GM19193 (cell line): ENCODE measurements around the gene TEDC2.

Source experiments
- POLR2A ChIP-seq: IDR thresholded peaks from 4 replicates; pipeline ENCODE4 v1.6.1; 2011; ENCODE audit not compliant: insufficient read depth, insufficient read length; ENCODE audit errors: extremely low read depth

Gene TEDC2, protein sequence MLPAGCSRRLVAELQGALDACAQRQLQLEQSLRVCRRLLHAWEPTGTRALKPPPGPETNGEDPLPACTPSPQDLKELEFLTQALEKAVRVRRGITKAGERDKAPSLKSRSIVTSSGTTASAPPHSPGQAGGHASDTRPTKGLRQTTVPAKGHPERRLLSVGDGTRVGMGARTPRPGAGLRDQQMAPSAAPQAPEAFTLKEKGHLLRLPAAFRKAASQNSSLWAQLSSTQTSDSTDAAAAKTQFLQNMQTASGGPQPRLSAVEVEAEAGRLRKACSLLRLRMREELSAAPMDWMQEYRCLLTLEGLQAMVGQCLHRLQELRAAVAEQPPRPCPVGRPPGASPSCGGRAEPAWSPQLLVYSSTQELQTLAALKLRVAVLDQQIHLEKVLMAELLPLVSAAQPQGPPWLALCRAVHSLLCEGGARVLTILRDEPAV

GRCh38 chr16:2459647-2460390 lies at the start of gene TEDC2:
TSS of gene TEDC2 (plus strand) at chr16:2460109. CDS start at chr16:2460145, 36 bp downstream.
- TF ChIP-seq POLR2A: peak; percentile 52

GRCh38 chr16:2415085-2415484 lies 44.8 kb upstream of the TEDC2 start:
- TF ChIP-seq POLR2A: no peak

- no peak for TF ChIP-seq POLR2A
Observed at GRCh38 chr16:2420035-2420434, 39.9 kb upstream of the TEDC2 start.

- no peak for TF ChIP-seq POLR2A
Observed at GRCh38 chr16:2422123-2422867, 37.6 kb upstream of the TEDC2 start.

DNA sequence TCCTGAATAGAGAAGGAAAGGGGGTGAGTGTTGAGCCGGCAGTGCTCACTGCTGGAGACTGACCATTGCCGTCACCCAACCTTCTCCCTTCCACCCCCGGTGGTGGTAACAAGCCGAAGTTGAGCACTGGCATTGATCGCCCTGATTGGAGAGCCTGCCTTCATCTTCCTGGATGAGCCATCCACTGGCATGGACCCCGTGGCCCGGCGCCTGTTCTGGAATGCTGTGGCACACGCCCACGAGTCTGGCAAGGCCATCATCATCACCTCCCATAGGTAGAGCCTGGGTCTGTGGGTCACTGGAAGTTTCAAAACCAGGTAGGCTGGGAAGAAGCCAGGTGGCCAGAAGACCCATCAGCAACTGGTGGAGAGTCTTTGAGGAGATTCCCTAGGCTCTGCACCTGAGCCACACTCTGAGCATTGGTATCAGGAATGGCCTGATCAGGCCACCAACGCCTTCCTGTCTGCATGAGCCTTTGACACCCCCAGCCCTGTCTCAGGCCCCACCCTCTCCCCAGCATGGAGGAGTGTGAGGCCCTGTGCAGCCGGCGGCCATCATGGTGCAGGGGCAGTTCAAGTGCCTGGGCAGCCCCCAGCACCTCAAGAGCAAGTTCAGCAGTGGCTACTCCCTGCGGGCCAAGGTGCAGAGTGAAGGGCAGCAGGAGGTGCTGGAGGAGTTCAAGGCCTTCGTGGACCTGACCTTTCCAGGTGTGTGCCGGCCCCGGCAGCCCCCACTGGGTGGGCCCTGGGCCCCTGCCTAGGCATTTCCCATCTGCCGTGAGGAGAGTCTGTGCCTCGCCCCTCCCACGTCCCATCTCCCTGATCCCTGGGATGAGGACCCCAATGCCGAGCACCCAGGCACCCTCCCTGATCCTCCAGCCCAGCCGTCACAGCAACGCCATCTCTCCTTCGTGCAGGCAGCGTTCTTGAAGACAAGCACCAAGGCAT lies 35.6 kb upstream of the TEDC2 start:
- no peak for TF ChIP-seq POLR2A

DNA sequence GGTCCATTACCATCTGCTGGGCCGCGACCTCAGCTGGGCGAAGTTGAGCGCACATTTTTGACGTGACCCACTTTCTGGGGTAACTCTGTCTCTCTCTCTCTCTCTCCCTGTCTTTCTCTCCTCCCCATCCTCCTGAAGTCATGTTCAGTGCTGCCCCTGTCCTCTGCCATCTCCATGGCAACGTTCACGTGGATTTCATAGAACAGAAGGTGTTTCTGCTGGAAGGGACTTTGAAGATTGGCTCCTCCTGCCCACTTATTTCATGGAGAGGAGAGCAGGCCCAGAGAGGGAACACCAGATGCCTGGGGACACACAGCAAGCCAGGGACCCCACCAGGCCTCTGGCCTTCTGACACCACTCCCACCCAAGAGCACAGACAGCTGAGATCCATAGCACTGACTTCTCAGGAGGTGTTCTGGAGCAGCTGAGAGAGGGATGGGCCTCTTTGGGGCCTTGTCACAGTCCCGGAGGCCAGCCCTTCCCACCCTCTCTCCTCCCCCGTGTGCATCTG lies 34.8 kb upstream of the TEDC2 start:
- no peak for TF ChIP-seq POLR2A

- no peak for TF ChIP-seq POLR2A
Observed at GRCh38 chr16:2425825-2426430, 34.0 kb upstream of the TEDC2 start.

DNA sequence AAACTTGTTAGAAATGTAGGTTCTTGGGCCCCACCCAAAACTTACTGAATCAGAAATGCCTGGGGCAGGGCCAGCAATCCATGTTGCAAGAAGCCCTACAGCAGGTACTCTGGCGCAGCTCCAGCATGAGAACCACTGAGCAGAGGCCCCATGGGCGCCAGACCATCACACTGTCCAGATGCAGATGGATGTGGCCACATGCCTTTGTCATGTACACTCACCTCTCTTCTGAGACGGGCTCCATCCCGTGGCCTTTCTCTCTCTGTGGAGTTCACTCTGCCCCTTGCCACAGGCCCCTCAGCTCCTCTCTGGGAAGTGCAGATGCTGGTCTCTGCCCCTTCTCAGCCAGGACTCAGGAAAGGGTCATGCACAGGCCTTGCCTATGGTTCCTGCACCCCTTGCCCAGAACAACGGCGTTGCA lies 33.0 kb upstream of the TEDC2 start:
- TF ChIP-seq POLR2A: no peak

GRCh38 chr16:2427526-2427925 lies 32.4 kb upstream of the TEDC2 start:
- no peak for TF ChIP-seq POLR2A

GRCh38 chr16:2428051-2428783 lies 31.7 kb upstream of the TEDC2 start:
- no peak for TF ChIP-seq POLR2A

- no peak for TF ChIP-seq POLR2A
Observed at GRCh38 chr16:2428784-2429033, 31.2 kb upstream of the TEDC2 start.

DNA sequence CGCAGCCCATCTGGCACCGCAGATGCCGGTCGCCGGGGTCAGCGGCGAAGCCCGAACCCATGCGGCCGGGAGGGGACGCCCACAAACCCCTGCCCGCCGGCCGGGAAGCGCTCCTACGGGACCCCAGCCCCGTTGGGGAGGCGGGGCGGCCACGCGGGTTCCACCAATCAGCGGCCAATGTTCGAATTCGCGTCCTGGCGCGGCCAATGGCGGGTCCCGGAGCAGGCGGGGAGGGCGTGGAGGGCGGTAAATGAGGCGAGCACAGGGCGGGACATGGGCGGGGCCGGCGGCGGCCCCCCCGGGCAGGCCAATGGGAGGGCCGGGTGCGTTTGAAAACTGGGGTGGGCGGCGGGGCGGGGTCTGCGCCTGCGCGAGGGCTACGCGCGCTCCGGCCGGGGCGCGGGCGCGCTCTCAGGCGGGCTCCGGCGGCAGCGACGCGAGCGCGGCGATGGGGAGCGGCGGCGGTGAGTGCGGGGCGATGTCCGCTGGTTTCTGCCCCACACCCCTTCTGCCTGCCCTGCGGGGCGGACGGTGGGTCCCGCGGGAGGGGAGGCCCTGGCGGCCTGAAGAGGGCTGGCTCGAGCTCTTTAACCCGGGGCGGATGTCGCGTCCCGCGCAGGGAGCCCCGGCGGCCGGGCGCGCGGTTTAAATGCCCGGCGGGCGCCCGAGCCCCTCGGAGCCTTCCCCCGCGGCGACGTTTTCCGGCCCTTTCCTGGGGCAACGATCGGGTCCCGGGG lies 30.7 kb upstream of the TEDC2 start, which contains the start of gene CCNF:
Gene CCNF, plus strand, starts transcription at position 414 of the 737 bp plus-strand sequence. Its CDS starts 35 bp downstream, at position 449.
- peak; percentile 75 for TF ChIP-seq POLR2A
